HuH-7 (cell line): ENCODE results near the gene MYO18B.

Source experiments
- DNase-seq: peaks from one replicate; pipeline ENCODE4 v3.0.0; 2011; ENCODE audit warnings: low spot score

MYO18B gene

GRCh38 chr22:25777411-25777810 lies 35.4 kb downstream of the MYO18B start:
- no peak for DNase-seq

- DNase-seq = peak; percentile 64
Measured at GRCh38 chr22:25777870-25778269, 35.9 kb downstream of the MYO18B start.

GRCh38 chr22:25779426-25779825 lies 37.4 kb downstream of the MYO18B start:
- no peak for DNase-seq

GRCh38 chr22:25779890-25780289 lies 37.9 kb downstream of the MYO18B start:
- DNase-seq = no peak

GRCh38 chr22:25780673-25781072 lies 38.7 kb downstream of the MYO18B start:
- DNase-seq = no peak

GRCh38 chr22:25781801-25782200 lies 39.8 kb downstream of the MYO18B start:
- DNase-seq = no peak

GRCh38 chr22:25782831-25783230 lies 40.8 kb downstream of the MYO18B start:
- DNase-seq = no peak

GRCh38 chr22:25783856-25784255 lies 41.9 kb downstream of the MYO18B start:
- DNase-seq = no peak

GRCh38 chr22:25786165-25786564 lies 44.2 kb downstream of the MYO18B start:
- no peak for DNase-seq

- DNase-seq = no peak
Measured at GRCh38 chr22:25791556-25791955, 49.6 kb downstream of the MYO18B start.

- DNase-seq = no peak
Measured at GRCh38 chr22:25795478-25795877, 53.5 kb downstream of the MYO18B start.

- no peak for DNase-seq
Measured at GRCh38 chr22:25797498-25798290, 55.7 kb downstream of the MYO18B start.

- no peak for DNase-seq
Measured at GRCh38 chr22:25800766-25801165, 58.8 kb downstream of the MYO18B start.

GRCh38 chr22:25802018-25802417 lies 60.0 kb downstream of the MYO18B start:
- DNase-seq = no peak

- no peak for DNase-seq
Measured at GRCh38 chr22:25804676-25805075, 62.7 kb downstream of the MYO18B start.

- no peak for DNase-seq
Measured at GRCh38 chr22:25806579-25806978, 64.6 kb downstream of the MYO18B start.

- DNase-seq = no peak
Measured at GRCh38 chr22:25814685-25815084, 72.7 kb downstream of the MYO18B start.

GRCh38 chr22:25815561-25815960 lies 73.6 kb downstream of the MYO18B start:
- DNase-seq = no peak

- DNase-seq = no peak
Measured at GRCh38 chr22:25816522-25817059, 74.6 kb downstream of the MYO18B start.

- DNase-seq = no peak
Measured at GRCh38 chr22:25817092-25817943, 75.3 kb downstream of the MYO18B start.

- DNase-seq = no peak
Measured at GRCh38 chr22:25818541-25818940, 76.6 kb downstream of the MYO18B start.

- DNase-seq = no peak
Measured at GRCh38 chr22:25822344-25822743, 80.4 kb downstream of the MYO18B start.

- no peak for DNase-seq
Measured at GRCh38 chr22:25823276-25823675, 81.3 kb downstream of the MYO18B start.
